ENCODE data around the gene TMEM170B.

Gene TMEM170B

GRCh38 chr6:11586117-11586516 lies 48.6 kb downstream of the TMEM170B start:
- DNase-seq (ENCODE audit: low spot score): no peak

GRCh38 chr6:11586536-11586935 lies 49.0 kb downstream of the TMEM170B start:
- DNase-seq (ENCODE audit: low spot score): no peak

GRCh38 chr6:11589261-11589660 lies 51.7 kb downstream of the TMEM170B start:
- DNase-seq (ENCODE audit: low spot score): no peak

- DNase-seq (ENCODE audit: low spot score): no peak
These were observed 54.9 kb downstream of the TMEM170B start for GRCh38 chr6:11592294-11592906.

GRCh38 chr6:11593096-11593495 lies 55.5 kb downstream of the TMEM170B start:
- no peak for DNase-seq (ENCODE audit: low spot score)

GRCh38 chr6:11595903-11596302 lies 58.4 kb downstream of the TMEM170B start:
- DNase-seq (ENCODE audit: low spot score): no peak

- no peak for DNase-seq (ENCODE audit: low spot score)
These were observed 59.2 kb downstream of the TMEM170B start for GRCh38 chr6:11596640-11597237.

- DNase-seq (ENCODE audit: low spot score): no peak
These were observed 61.1 kb downstream of the TMEM170B start for GRCh38 chr6:11598687-11599086.

- DNase-seq (ENCODE audit: low spot score): no peak
These were observed 62.7 kb downstream of the TMEM170B start for GRCh38 chr6:11600251-11600650.

- DNase-seq (ENCODE audit: low spot score): no peak
These were observed 64.4 kb downstream of the TMEM170B start for GRCh38 chr6:11601776-11602605.

GRCh38 chr6:11604215-11604614 lies 66.7 kb downstream of the TMEM170B start:
- DNase-seq (ENCODE audit: low spot score): no peak

GRCh38 chr6:11604836-11605506 lies 67.4 kb downstream of the TMEM170B start:
- DNase-seq (ENCODE audit: low spot score): no peak

GRCh38 chr6:11605507-11605905 lies 68.0 kb downstream of the TMEM170B start:
- no peak for DNase-seq (ENCODE audit: low spot score)

GRCh38 chr6:11606332-11606731 lies 68.8 kb downstream of the TMEM170B start:
- no peak for DNase-seq (ENCODE audit: low spot score)

- DNase-seq (ENCODE audit: low spot score): no peak
These were observed 69.8 kb downstream of the TMEM170B start for GRCh38 chr6:11607383-11607782.

- DNase-seq (ENCODE audit: low spot score): no peak
These were observed 71.2 kb downstream of the TMEM170B start for GRCh38 chr6:11608600-11609323.

GRCh38 chr6:11609324-11610071 lies 71.9 kb downstream of the TMEM170B start:
- DNase-seq (ENCODE audit: low spot score): no peak

- no peak for DNase-seq (ENCODE audit: low spot score)
These were observed 75.8 kb downstream of the TMEM170B start for GRCh38 chr6:11613336-11613735.

GRCh38 chr6:11613858-11614257 lies 76.3 kb downstream of the TMEM170B start:
- no peak for DNase-seq (ENCODE audit: low spot score)

- DNase-seq (ENCODE audit: low spot score): no peak
These were observed 77.1 kb downstream of the TMEM170B start for GRCh38 chr6:11614534-11615213.

- DNase-seq (ENCODE audit: low spot score): no peak
These were observed 77.7 kb downstream of the TMEM170B start for GRCh38 chr6:11615214-11615602.
